ENCODE results near the gene TXNDC5.

DNA sequence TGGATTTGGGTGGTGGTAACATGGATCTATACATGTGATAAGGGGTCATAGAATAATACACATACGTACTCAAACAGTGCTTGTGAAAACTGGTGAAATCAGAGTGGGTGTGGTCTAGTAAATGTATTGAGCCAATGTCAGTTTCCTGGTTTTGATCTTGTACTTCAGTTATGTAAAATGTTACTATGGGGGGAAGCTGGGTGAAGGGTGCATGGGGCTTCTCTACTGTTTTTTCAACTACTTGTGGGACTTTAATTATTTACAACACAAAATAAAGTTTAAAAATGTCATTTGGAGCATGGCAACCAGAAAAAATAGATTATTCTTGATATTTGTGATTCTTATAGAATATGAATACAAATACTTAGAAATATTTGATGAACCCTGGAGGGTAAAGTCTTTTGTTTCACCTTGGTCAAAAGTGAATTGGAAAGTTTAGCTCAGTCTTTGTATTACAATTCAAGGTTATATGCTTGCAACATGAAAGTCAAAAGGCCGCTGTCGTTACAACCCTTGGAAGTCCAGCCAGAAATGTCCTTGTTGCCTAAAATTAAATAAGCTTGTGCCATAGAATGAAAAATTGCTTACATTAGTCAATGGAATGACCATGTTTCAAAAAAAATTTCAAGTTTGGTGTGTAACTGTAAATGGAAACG, 74.1 kb downstream of the TXNDC5 start:
- TF ChIP-seq TAF1 (IDR thresholded peaks at IDR 0.05; ENCODE audit: low read depth) (no peak), POLR2AphosphoS5 (IDR thresholded peaks at IDR 0.05) (no peak)
- TF ChIP-seq, protein P1, sequence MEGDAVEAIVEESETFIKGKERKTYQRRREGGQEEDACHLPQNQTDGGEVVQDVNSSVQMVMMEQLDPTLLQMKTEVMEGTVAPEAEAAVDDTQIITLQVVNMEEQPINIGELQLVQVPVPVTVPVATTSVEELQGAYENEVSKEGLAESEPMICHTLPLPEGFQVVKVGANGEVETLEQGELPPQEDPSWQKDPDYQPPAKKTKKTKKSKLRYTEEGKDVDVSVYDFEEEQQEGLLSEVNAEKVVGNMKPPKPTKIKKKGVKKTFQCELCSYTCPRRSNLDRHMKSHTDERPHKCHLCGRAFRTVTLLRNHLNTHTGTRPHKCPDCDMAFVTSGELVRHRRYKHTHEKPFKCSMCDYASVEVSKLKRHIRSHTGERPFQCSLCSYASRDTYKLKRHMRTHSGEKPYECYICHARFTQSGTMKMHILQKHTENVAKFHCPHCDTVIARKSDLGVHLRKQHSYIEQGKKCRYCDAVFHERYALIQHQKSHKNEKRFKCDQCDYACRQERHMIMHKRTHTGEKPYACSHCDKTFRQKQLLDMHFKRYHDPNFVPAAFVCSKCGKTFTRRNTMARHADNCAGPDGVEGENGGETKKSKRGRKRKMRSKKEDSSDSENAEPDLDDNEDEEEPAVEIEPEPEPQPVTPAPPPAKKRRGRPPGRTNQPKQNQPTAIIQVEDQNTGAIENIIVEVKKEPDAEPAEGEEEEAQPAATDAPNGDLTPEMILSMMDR (IDR thresholded peaks at IDR 0.05; ENCODE audit: poor library complexity, severe bottlenecking), result no peak

Data from neural cell (in vitro differentiated cells).